ENCODE data around the gene MOB3A. TPM values are rescaled to one million over a fixed set of nuclear protein-coding genes. Genes with fewer than 3 reads are reported as not detected.
"Not testable (repeated sequence)": the region's sequence is repeated elsewhere in the genome, so short reads cannot be mapped to it uniquely, and the experiment has no call there.

The MOB3A gene
- total RNA-seq, 1 donor from 2014 or later, result 13.1 TPM

DNA sequence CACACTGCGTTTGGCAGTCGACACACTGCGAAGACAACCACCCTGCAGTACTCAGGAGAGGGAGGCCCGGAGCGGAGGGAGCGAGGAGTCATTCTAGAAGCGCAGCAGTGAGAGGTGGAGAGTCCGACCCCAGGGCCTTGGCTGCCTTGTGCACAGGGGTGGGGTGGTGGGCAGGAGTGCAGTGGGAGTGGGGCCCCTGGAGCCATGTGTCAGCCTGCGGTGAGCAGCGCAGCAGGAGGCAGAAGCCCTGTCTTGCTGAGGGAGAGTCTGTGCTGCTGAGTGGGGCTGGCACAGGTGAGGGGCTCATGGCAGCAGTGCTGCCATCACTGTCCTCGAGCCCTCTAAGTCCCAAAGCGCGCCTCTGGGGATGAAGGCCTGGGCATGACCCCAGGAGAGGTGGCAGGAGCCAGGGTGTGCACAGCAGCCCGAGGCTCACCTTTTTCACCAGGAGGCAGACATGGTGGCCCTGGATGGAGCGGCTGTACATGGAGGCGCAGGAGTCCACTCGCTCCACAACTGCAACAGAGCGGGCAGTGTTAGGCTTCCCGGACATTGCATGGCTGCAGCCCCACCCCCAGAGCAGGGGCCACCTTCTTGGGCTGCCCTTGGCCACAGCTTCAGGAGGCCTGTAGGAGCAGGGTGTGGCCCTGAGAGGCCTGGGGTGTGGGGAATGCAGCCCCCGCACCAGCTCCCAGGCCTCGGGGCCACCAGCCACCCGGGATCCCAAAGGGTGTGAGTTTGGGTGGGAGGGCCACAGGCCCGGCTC is 12.3 kb upstream of the MOB3A start:
- DNase-seq (ENCODE audit: low read depth in 2 of 2), result no peak

DNA sequence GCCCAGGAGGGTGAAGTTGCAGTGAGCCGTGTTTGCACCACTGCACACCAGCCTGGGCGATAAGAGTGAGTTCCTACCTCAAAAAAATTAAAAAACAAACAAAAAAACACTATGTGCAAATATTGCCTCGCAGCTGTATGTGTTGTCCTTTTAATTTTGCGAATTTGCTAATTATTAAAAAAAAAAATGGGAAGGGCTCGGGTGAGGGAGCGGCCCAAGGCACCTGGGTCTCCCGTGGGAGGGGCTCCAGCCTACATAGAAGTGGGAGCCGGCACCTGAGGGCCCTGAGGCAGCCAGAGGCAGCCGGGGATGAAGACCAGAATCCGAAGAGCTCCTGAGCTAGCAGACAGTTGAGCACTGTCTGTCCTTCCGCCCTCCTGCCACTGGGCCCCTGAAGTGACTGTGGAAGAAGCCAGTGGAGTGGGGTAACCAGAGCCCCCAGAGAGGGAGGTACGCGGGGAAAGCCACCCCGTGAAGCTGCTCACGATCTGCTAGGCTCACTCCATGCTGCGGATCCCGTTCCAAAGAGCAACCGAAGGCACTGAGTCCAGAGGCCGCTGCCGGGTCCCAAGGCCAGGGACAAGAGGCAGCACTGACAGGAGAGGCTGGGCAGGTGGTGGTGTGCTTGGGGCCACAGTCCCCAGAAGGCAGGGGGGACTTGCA is 7.0 kb upstream of the MOB3A start:
- DNase-seq (ENCODE audit: low read depth in 2 of 2), result no peak

DNA sequence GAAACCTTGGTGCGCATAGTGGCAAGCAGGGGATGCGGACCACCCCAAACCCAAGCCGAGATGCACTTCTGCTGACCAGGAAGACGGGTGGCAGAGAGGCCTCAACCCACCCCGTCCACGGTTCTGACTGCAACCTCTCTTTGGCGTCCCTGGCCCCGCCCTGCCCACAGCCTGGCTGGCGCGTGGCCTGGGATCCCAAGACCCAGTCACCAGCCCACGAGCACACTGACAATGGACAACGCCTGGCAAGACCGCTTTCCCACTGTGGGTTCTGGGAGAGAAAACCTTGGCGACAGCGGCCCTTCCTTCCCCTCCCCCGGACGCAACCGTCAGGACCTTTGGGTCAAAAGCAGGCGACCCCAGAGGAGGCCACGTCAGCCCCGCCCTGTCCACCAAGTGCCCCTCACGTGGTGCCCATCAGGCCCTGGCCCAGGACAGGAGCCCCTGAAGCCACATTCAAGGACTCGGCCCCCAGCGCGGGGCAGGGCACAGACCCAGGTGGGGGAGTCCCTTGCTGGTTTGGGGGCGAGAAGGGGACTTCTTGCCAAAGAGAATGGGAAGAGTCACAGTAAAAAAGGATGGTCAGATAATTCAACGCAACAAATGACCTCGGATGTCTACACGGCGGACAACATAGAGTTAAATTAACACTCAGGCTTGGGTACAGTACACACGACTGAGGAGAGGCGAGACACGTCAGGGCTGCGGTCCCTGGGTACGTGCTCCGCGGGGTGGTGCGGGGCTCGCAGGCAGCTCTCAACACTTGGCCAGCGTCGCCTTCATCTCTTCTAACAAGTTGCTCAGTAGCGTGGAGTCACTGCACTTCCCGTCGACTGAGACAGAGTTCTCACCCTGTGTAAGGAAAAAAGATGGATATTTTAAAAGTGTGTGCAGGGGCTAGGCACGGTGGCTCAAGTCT is 5.5 kb upstream of the MOB3A start:
- DNase-seq (ENCODE audit: low read depth in 2 of 2), result no peak

DNA sequence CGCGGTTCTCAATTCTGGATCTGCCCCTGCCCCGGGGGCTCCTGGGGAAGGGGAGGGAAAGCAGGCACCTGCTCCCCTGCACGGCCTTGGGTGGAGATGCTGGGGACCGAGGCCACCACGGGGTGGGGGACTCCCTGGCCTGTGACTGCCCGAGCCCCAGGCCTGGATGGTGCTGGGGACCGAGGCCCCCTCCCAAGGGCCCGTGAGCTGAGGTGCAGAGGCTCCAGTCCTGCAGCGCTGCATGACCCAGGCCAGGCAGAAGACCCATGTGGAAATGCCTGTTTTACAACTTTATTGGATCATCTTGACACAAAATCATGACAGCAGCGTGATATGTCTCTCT is 4.6 kb upstream of the MOB3A start:
- no peak for DNase-seq (ENCODE audit: low read depth in 2 of 2)

DNA sequence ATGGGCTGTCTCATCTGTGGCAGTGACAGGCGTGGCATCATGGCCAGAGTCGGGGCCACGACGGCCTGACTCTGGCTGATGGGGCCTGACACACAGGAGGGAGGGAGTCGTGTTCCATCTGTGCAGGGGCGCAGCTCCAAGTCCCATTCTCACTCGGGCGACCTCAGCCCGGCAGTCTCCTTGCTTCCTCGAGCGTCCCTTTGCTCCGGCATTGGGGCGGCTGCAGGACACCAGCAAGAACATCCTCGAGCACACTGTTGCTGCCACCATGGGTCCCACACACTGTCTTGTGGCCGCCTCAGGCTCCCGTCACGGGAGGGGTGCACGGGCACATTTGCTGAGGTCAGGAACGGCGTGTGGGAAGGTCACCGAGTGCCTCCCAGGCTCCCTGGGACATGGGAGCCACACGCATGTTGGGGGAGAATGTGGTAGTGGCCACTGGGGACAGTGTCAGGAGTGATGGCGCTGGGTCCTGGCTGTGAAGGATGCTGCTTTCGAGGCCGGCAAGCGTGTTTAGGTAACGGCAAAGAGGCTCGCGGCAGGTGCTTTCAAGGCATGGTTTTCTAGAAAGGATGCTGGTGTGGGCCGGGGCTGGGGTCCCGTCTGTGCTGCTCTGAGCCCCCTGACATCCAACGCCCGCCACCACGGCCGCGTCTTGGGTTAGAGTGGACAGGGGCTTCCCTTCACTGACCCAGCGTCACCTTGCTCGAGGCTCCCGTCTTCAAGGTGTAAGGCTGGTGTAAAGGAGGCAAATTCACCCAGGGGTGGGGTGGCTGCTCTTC is 4.0 kb upstream of the MOB3A start:
- no peak for DNase-seq (ENCODE audit: low read depth in 2 of 2)

DNA sequence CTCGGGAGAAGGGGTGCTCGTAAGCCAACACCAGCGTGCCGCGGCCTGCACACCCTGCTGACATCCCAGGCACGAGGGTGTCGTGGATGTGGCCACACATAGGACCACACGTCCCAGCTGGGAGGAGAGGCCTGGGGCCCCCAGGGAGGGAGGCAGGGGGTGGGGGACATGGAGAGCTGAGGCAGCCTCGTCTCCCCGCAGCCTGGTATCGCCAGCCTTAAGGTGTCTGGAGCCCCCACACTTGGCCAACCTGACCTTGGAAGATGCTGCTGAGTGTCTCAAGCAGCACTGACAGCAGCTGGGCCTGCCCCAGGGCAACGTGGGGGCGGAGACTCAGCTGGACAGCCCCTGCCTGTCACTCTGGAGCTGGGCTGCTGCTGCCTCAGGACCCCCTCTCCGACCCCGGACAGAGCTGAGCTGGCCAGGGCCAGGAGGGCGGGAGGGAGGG is 3.0 kb upstream of the MOB3A start:
- no peak for DNase-seq (ENCODE audit: low read depth in 2 of 2)

DNA sequence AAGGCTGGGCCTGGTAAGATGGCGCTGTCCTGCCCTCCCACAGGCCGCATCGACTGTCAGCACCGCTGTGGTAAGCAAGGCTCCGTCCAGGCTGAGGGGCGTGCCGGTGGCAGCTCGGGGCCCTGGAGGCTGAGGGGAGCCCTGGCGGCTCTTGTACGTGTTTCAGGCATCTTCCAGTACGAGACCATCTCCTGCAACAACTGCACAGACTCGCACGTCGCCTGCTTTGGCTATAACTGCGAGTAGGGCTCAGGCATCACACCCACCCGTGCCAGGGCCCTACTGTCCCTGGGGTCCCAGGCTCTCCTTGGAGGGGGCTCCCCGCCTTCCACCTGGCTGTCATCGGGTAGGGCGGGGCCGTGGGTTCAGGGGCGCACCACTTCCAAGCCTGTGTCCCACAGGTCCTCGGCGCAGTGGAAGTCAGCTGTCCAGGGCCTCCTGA is 1.8 kb upstream of the MOB3A start:
- no peak for DNase-seq (ENCODE audit: low read depth in 2 of 2)

DNA sequence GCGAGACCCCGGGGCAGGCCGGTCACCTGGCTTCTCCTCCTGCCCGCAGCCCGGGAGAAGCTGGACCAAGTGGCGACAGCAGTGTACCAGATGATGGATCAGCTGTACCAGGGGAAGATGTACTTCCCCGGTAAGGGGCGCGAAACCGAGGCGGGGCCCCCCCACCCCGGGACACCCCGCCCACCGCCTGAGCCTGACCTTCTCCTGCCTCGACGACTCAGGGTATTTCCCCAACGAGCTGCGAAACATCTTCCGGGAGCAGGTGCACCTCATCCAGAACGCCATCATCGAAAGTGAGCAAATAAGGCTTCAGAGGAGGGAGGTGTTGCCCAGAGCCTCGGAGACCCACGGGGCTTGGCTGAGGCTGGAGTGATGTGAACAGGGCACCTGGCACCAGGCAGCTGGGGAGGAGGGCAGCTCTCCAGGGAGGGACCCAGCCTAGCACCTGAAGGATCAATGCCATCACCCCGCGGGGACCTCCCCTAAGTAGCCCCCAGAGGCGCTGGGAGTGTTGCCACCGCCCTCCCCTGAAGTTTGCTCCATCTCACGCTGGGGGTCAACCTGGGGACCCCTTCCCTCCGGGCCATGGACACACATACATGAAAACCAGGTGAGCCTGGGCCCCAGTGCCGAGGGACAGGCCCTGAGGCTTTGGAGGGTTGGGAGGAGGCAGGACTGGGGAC is 1.2 kb upstream of the MOB3A start:
- DNase-seq (ENCODE audit: low read depth in 2 of 2), result no peak

DNA sequence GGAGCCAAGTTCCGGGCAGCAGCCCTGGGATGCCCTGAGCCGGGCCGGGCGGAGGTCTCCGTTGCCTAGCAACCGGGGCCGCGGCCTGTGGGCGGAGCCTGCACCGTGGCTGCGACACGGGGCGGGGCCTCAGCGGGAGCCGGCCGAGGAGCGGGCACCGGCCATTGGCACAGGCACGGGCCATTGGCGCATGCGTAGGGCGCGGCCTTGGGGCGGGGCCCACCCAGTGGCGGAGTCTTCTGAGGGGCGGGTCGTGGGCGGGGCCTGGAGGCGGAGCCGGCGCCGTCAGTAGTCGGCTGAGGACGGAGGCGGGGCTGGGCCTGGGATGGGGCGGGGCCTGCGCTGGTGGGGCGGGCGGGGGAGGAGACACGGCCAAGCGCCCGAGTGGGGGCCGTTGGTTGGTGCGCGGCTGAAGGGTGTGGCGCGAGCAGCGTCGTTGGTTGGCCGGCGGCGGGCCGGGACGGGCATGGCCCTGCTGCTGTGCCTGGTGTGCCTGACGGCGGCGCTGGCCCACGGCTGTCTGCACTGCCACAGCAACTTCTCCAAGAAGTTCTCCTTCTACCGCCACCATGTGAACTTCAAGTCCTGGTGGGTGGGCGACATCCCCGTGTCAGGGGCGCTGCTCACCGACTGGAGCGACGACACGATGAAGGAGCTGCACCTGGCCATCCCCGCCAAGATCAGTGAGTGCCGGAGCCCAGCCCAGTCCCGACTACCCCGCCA is 515 bp upstream of the MOB3A start, which contains the start of gene IZUMO4:
TSS of gene IZUMO4 (plus strand) at position 436 of the 723 bp plus-strand sequence. CDS start at position 467, 31 bp downstream.
- peak; percentile 98 to 99 for DNase-seq (ENCODE audit: low read depth in 2 of 2)

DNA sequence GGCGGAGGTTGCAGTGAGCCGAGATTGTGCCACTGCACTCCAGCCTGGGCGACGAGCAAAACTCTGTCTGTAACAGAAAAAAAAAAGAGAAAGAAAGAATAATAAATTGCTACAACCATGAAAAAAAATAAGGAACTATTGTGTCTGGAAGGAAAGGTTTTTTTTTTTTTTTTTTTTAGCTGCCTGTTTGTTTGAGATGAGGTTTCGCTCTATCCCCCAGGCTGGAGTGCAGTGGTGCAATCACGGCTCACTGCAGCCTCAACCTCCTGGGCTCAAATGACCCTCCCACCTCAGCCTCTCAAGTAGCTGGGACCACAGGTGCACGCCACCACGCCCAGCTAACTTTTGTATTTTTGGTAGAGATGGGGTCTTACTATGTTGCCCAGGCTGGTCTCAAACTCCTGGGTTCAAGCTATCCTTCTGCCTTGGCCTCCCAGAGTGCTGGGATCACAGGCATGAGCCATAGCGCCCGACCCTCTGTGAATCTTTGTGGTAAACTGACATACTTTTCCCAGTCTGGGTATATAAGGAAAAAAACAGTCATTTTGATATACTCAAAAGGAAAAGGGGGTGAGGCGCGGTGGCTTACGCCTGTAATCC is 4.1 kb downstream of the MOB3A start:
- DNase-seq (ENCODE audit: low read depth in 2 of 2), result not testable (repeated sequence)

DNA sequence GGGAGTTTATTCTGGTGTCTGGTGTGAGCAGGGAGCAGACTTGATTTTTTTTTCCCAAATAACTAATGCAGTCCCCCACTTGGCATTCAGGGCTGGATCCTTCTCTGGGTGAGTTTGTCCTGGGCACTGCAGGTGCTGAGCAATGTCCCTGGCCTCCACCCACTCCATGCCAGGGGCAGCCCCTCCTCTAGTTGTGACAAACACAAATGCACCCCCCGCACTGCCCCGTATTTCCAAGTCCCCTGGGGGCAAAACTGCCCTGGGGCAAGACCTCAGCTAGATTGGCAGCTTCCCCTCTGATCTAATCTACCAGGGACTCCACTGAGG is 6.4 kb downstream of the MOB3A start:
- no peak for DNase-seq (ENCODE audit: low read depth in 2 of 2)

DNA sequence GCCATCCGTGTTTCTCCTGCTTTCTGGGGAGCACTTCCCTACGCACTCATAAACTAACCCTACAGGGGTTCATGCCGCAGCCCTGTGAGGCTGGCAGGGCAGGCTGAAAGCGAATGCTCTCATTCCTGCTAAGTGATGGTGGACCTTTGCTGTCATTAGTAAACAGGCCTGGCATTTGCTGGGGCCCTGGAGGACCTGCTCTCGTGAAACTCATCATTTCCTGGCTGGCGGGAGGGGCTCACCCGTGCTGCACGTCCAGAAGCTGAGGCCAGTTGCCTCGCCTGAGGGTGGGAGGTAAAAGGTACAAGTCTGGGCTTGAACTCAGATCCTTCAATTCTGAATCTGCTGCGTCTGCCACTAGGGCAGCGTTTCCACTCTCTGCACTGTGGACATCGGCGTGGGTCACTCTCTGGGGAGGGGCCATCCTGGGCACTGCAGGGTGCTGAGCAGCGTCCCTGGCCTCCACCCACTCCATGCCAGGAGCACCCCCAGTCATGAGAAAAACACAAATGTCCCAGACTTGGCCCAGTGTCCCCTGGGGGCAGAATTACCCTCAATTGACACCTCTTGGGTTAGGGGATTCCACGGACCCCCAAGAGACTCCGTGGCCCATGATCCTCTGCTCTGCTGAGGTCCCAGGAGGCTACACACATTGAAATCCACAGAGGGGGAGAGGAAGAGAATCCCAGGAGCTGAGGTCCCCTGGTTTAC is 7.0 kb downstream of the MOB3A start:
- peak; percentile 81 to 87 for DNase-seq (ENCODE audit: low read depth in 2 of 2)

DNA sequence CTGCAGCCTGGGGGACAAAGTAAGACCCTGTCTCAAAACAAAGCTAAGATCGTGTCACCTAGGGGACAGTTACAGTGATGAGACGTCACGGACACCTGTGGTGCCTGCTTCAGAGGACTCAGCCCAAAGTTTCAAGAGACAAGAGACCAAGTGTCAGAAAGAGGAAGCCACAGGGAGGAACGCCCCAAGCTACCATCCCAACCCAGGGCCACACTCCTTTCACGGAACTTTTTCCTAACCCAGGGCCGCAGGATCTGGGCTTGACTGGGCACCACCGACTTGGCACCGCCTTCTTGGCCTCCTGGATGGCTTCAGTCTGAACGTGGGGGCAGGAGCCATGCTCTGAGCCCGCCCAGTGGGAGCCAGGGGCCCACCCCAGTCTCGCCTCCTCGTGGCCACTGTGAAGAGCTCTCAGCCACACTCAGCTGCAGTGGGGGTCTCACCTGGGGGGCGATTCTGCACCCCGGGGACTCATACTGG is 8.5 kb downstream of the MOB3A start:
- DNase-seq (ENCODE audit: low read depth in 2 of 2), result no peak

DNA sequence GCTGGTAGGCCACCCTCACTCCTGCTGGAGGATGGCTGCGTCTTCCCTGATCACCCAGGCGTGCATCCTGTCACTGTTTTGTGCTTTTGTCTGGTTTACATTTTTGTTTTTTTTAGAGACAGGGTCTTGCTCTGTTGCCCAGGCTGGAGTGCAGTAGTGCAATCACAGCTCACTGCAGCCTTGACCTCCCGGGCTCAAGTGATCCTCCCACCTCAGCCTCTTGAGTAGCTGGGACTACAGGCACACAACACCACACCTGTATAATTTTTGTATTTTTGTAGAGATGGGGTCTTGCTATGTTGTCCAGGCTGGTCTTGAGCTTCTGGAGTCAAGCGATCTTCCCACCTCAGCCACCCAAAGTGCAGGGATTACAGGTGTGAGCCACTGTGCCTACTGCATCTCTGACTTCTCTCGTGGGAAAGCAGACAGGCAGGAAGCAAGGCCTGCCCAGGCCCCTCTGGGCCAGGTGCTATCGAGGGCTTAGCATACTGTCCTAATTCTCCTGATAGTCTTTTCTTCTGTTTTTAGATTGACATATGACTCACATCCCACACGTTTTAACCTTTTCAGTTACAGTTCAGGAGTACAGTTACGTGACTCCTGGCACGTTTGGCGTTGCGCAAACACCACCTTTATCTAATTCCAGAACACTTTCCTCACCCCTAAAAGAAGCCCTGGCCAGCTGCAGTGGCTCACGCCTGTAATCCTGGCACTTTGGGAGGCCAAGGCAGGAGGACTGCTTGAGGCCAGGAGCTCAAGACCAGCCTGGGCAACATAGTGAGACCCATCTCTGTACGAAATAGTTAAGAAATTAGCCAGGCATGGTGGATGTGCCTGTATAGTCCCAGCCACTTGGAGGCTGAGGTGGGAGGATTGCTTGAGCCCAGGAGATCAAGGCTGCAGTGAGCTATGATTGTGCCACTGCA is 9.2 kb downstream of the MOB3A start:
- peak; percentile 45 to 68 for DNase-seq (ENCODE audit: low read depth in 2 of 2)

DNA sequence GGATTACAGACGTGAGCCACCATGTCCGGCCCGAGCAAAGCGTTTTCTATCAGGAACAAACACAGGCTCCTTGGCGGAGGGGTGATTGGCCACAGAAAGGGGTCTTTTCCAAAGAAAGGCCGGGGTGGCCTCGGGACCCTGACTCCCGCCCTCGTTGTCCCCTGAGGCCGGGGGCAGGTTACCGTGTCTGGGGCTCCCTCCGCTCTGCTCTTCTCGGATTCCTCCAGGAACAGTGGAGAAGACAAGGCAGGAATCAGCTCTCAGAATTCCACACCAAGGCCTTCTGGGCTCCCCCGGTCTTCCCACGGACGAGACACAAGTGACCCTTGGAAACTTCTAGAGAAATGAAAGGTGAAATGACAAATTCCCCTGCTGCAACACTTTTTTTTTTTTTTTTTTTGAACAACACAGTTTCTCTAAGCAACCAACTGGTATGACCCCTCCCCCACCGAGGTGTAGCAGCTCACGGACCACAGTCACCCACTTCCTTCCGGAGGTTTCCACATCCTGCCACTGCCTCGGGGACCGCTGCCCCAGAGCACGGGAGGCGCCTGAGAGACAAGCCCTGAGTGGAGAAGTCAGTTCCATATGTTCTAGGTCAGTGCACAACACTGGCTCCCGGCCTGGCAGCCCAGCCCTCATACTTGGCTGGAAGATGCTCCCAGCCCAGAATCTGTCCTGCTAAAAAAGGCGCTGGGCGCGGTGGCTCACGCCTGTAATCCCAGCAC is 11.0 kb downstream of the MOB3A start:
- DNase-seq (ENCODE audit: low read depth in 2 of 2), result peak; percentile 71

DNA sequence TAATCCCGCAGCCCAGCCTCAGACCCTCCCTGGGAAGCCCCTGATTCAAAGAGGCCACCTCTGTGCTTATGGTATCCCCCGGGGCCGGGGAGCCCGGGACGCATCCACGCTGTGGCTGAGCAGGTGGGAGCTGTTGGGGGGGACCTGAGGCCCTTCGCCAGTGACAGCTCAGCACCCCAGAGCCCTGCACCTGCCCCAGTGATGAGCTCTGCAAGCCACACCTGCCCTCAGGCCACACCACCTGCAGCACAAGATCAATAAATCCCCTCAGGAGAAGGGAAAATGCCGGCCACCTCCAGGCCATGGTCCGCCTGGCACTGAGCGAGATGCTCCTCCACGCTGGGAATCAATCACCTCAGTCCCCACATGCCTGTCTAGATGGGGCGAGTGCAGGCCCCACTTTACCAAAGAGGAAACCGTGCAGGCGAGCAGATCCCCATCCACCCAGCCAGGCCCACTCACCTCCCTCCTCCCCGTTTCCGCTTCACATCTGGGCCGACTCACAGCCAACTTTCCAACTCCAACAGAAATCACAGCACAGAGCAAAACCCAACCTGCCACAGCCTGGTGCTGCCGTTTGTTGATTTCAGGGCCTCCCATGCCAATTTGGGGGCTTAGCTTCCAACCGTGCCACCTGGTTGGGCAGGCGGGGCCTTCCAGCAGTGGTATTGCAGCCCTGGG is 12.8 kb downstream of the MOB3A start:
- DNase-seq (ENCODE audit: low read depth in 2 of 2), result peak in 1 of 2 donors; percentile 81
